GM10248 (cell line): ENCODE results near the gene SRPK2.

Source experiments
- CTCF ChIA-PET: fragments of 300-600 bp; sonication (Branson Sonifier 250); formaldehyde crosslinking; extraction: SDS; loops from one replicate; lab custom pipeline; 2021; ENCODE audit warnings: antibody characterized with exemption; lab: Yijun Ruan, JAX
- POLR2A ChIA-PET: fragments of 350-650 bp; sonication (Branson Sonifier 250); formaldehyde crosslinking; extraction: SDS; loops from one replicate; lab custom pipeline; 2020; ENCODE audit warnings: antibody characterized with exemption; lab: Yijun Ruan, JAX
- DNase-seq: peaks from one replicate; pipeline ENCODE4 v3.0.0; 2012; ENCODE audit errors: extremely low spot score
- CTCF ChIP-seq: IDR thresholded peaks from 2 replicates; pipeline ENCODE4 v1.5.1; 2012; ENCODE audit warnings: mild to moderate bottlenecking, low read depth; ENCODE audit errors: extremely low read depth, missing control alignments, control extremely low read depth

The SRPK2 gene

GRCh38 chr7:105279688-105280007 is 109.1 kb downstream of the SRPK2 start:
- TF ChIP-seq CTCF = no peak
- DNase-seq = peak; percentile 72
- CTCF ChIA-PET = no interaction called here
- POLR2A ChIA-PET = no interaction called here

- ChIA-PET CTCF (no interaction called here), POLR2A (interaction anchor here (0.7 kb wide), 1 partner anchor 296 kb away, joined by 5 read pairs; no protein-coding TSS in a partner anchor)
- no peak for DNase-seq
- TF ChIP-seq CTCF = no peak
Measured at GRCh38 chr7:105278973-105279687, 109.6 kb downstream of the SRPK2 start.

- POLR2A ChIA-PET = interaction anchor here (0.7 kb wide), 1 partner anchor 295 kb away, joined by 5 read pairs; no protein-coding TSS in a partner anchor
- DNase-seq = no peak
- TF ChIP-seq CTCF = no peak
- CTCF ChIA-PET = no interaction called here
Measured at GRCh38 chr7:105278565-105278964, 110.2 kb downstream of the SRPK2 start.

GRCh38 chr7:105277341-105277740 is 111.4 kb downstream of the SRPK2 start:
- TF ChIP-seq CTCF = no peak
- no peak for DNase-seq
- POLR2A ChIA-PET = no interaction called here
- CTCF ChIA-PET = no interaction called here

GRCh38 chr7:105270117-105270516 is 118.6 kb downstream of the SRPK2 start:
- ChIA-PET CTCF (interaction anchor here (0.7 to 1.3 kb wide), 3 partner anchors 9 to 18 kb away, joined by 3 read pairs; no protein-coding TSS in a partner anchor), POLR2A (no interaction called here)
- no peak for TF ChIP-seq CTCF
- DNase-seq = no peak

- ChIA-PET CTCF (interaction anchor here (0.7 kb wide), 1 partner anchor 15 kb away, joined by 3 read pairs; no protein-coding TSS in a partner anchor), POLR2A (no interaction called here)
- DNase-seq = no peak
- TF ChIP-seq CTCF = no peak
Measured at GRCh38 chr7:105269397-105269796, 119.3 kb downstream of the SRPK2 start.
